B cell (primary cell): Measurements from ENCODE around the gene RPA1. TPM values are rescaled to one million over a fixed set of nuclear protein-coding genes. Genes with fewer than 3 reads are reported as not detected.

Experiments
- ATAC-seq: fragments of 200-7000 bp; cut with Tn5 transposase; one replicate; pipeline ENCODE4 v1.10.0; 2021; ENCODE audit warnings: low read depth, mild to moderate bottlenecking, moderate number of reproducible peaks, moderate library complexity
- CTCF ChIA-PET: fragments of 350-600 bp; sonication (Branson Sonifier 250); formaldehyde crosslinking; loops from one replicate; lab custom pipeline; 2021; ENCODE audit warnings: antibody characterized with exemption, inconsistent platforms; lab: Charles Lee
- POLR2A ChIA-PET: fragments of 350-600 bp; sonication (Branson Sonifier 250); formaldehyde crosslinking; loops from one replicate; lab custom pipeline; 2021; ENCODE audit warnings: antibody characterized with exemption; lab: Charles Lee
- DNase-seq: peaks from one replicate; pipeline ENCODE4 v3.0.0; 2013
- H2AFZ ChIP-seq: 2 replicates; pipeline ENCODE4 v1.6.1; 2012; ENCODE audit warnings: mild to moderate bottlenecking, low read depth, low read length; ENCODE audit not compliant: insufficient read depth, poor library complexity, severe bottlenecking
- H3K27ac ChIP-seq, 2 donors: 1 replicate in 1 of 2; 2 replicates in 1 of 2; pipeline ENCODE4 v1.5.1; 2012 to 2013; ENCODE audit warnings: low read length in 2 of 2, mild to moderate bottlenecking in 2 of 2, moderate library complexity in 1 of 2
- H3K27me3 ChIP-seq, 4 experiments: fragments of 200-600 bp in 1 of 4; sonication (generic) in 1 of 4; replicated peaks in 1 of 4; 1 replicate in 2 of 4; 2 replicates in 2 of 4; pipeline versions ENCODE4 v1.6.1 to v1.7.0; 2013 to 2016; ENCODE audit warnings: low read length in 3 of 4, mild to moderate bottlenecking in 2 of 4, mixed read lengths in 1 of 4, moderate library complexity in 1 of 4; ENCODE audit not compliant: insufficient read depth in 4 of 4, control insufficient read depth in 3 of 4; ENCODE audit errors: control extremely low read depth in 1 of 4
- H3K36me3 ChIP-seq, 2 experiments: replicated peaks in 1 of 2; 1 replicate in 1 of 2; 2 replicates in 1 of 2; pipeline versions ENCODE4 v1.6.1 to v1.7.1; 2013; ENCODE audit warnings: low read length in 1 of 2; ENCODE audit not compliant: insufficient read depth in 2 of 2, control insufficient read depth in 1 of 2; ENCODE audit errors: control extremely low read depth in 1 of 2, extremely low read depth in 1 of 2
- H3K4me1 ChIP-seq, 2 donors: fragments of 200-600 bp in 1 of 2; sonication (generic) in 1 of 2; 1 replicate in 1 of 2; 2 replicates in 1 of 2; pipeline versions ENCODE4 v1.5.1 to v1.6.1; 2013 to 2017; ENCODE audit warnings: low read length in 2 of 2; ENCODE audit not compliant: control insufficient read depth in 2 of 2, insufficient read depth in 2 of 2
- H3K4me2 ChIP-seq: replicated peaks from 2 replicates; pipeline ENCODE3; 2012; ENCODE audit warnings: mild to moderate bottlenecking, low read depth, low read length; ENCODE audit not compliant: poor library complexity, severe bottlenecking
- H3K4me3 ChIP-seq, 5 experiments: fragments of 200-600 bp in 1 of 5; sonication (generic) in 1 of 5; 1 replicate in 3 of 5; 2 replicates in 2 of 5; pipeline versions ENCODE4 v1.5.1 to v1.7.0; 2011 to 2016; ENCODE audit warnings: low read length in 4 of 5, mild to moderate bottlenecking in 4 of 5, low read depth in 2 of 5, control low read depth in 1 of 5, moderate library complexity in 1 of 5; ENCODE audit not compliant: insufficient read depth in 1 of 5; ENCODE audit errors: control extremely low read depth in 1 of 5, extremely low read depth in 1 of 5
- H3K79me2 ChIP-seq: fragments of 200-600 bp; sonication (generic); one replicate; pipeline ENCODE4 v1.6.0; 2016; ENCODE audit warnings: low read length; ENCODE audit not compliant: control insufficient read depth, insufficient read depth
- H3K9ac ChIP-seq: fragments of 200-600 bp; sonication (generic); 2 replicates; pipeline ENCODE4 v1.6.1; 2017; ENCODE audit warnings: mild to moderate bottlenecking, low read length, moderate library complexity
- H3K9me3 ChIP-seq, 3 donors: one replicate each; pipeline versions ENCODE4 v1.6.1 to v1.7.1; 2013; ENCODE audit warnings: low read length in 2 of 3; ENCODE audit not compliant: control insufficient read depth in 2 of 3, insufficient read depth in 1 of 3; ENCODE audit errors: control extremely low read depth in 1 of 3
- H4K20me1 ChIP-seq: 2 replicates; pipeline ENCODE4 v1.6.0; 2012; ENCODE audit warnings: mild to moderate bottlenecking, low read length; ENCODE audit not compliant: insufficient read depth, control insufficient read depth, poor library complexity, severe bottlenecking
- H3K27ac Mint-ChIP-seq: one replicate; pipeline ENCODE4 v1.8.0; 2021; ENCODE audit warnings: mixed read lengths
- H3K27me3 Mint-ChIP-seq: one replicate; pipeline ENCODE4 v1.8.0; 2021; ENCODE audit warnings: mixed read lengths
- H3K4me1 Mint-ChIP-seq: one replicate; pipeline ENCODE4 v1.8.0; 2021; ENCODE audit warnings: mixed read lengths
- H3K4me3 Mint-ChIP-seq: one replicate; pipeline ENCODE4 v1.8.0; 2021; ENCODE audit warnings: mixed read lengths
- H3K9me3 Mint-ChIP-seq: one replicate; pipeline ENCODE4 v1.8.0; 2022; ENCODE audit warnings: mixed read lengths; ENCODE audit not compliant: insufficient read depth
- CTCF ChIP-seq: fragments of 200-600 bp; IDR thresholded peaks from one replicate; pipeline ENCODE4 v1.8.0; 2022; ENCODE audit warnings: antibody characterized with exemption, mild to moderate bottlenecking
- EZH2 ChIP-seq: IDR thresholded peaks from 2 replicates; pipeline ENCODE4 v1.6.1; 2012; ENCODE audit warnings: borderline replicate concordance, low read depth, mild to moderate bottlenecking, moderate library complexity, low read length; ENCODE audit not compliant: insufficient read depth, poor library complexity, severe bottlenecking
- WGBS: methylation state at CpG from one replicate; pipeline ENCODE4 v1.1.5; 2013; ENCODE audit warnings: missing lambda C conversion rate; ENCODE audit not compliant: insufficient coverage; 5-methylcytosine and 5-hydroxymethylcytosine counted together
- intact Hi-C: fragments of 100-400 bp; cut with micrococcal nuclease; formaldehyde crosslinking; loops from one replicate; pipeline ENCODE4 v1.10.0; 2022
- polyA plus RNA-seq: library from polyadenylated mRNA; depleted of rRNA; stranded (reverse); fragments of >200 nt; gene quantifications from 2 replicates; pipeline ENCODE4 v1.2.3, GENCODE V29; 2012
- total RNA-seq, 2 donors: library from RNA; stranded (reverse); fragments of 120-200 nt in 1 of 2; gene quantifications; 1 replicate in 1 of 2; 2 replicates in 1 of 2; pipeline versions ENCODE4 v1.2.3 to v1.2.4, GENCODE V29; 2013 to 2022

RPA1 gene
- total and polyA plus RNA-seq, 2 donors (not counting 1 experiment from before 2014, with no cell fraction given): 27.0 to 94.5 TPM

DNA sequence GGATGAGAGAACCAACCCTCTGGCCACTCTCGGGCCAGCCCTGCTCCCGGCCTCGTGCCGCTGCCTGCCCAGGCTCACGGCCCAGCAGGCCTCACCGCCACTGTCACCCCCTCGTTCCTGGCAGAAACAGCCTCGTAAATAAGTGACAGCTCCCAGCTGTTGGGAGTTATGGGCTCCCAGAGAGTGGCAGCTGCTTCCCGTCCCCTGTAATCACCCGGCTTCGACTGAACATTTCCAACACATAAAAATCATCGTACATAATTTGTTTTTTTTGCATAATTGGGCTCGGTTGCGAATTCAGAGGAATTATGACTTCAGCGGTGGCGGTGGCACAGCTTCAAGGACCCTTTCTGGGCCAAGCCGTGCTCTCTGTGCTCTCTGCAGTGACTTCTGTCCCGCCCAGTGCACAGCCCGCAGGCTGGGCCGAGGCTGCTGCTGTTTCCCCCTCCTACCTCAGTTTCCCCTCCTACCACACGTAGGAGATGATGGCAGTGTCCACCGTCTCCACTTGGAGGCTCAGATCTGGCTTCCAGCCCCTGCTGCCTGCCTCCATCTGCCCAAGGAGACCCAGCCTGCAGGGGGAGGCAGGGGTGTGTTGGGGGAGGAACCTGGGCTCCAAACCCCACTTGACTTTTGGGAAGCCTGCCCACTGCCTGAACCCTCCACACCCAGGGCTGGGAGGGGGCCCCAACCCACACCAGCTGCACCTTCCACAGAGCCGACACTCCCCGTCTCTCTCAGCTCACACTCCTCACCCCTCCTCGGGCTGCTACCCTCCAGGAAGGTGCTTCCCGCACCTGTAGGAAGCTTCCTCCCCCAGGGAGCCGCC is 110.4 kb downstream of the RPA1 start:
- H3K4me3 Mint-ChIP-seq: no peak overlapping the region
- H3K27me3 ChIP-seq: no peaks in the 10 kb centered on the region
- H3K9me3 ChIP-seq: no peaks in the 10 kb centered on the region
- 84% methylated on average over 24 of the region's 27 CpGs for WGBS
- H3K27ac Mint-ChIP-seq: no peak overlapping the region
- ChIA-PET POLR2A (no interaction called here), CTCF (no interaction called here)
- no peak overlapping the region for H3K27ac ChIP-seq
- H3K4me1 ChIP-seq: no peaks in the 10 kb centered on the region
- no peak overlapping the region for H3K4me2 ChIP-seq
- no peak overlapping the region for H2AFZ ChIP-seq
- no peak for TF ChIP-seq CTCF
- no peaks in the 10 kb centered on the region for H3K4me1 Mint-ChIP-seq
- ATAC-seq (no peak), DNase-seq (no peak)
- H3K36me3 ChIP-seq: no peaks in the 10 kb centered on the region
- no peaks in the 10 kb centered on the region for H3K9me3 Mint-ChIP-seq
- H3K27me3 Mint-ChIP-seq: no peaks in the 10 kb centered on the region
- H3K4me3 ChIP-seq: no peak overlapping the region
- H3K9ac ChIP-seq: no peak overlapping the region
- intact Hi-C loops: no loop called here
- no peaks in the 10 kb centered on the region for H4K20me1 ChIP-seq
- H3K79me2 ChIP-seq: no peaks in the 10 kb centered on the region

- Histone ChIP-seq H2AFZ (no peak overlapping the region), H3K9ac (no peak overlapping the region), H3K4me2 (no peak overlapping the region), H3K27me3 (no peaks in the 10 kb centered on the region), H3K27ac (no peak overlapping the region), H3K9me3 (no peaks in the 10 kb centered on the region), H3K36me3 (no peaks in the 10 kb centered on the region), H3K4me1 (no peaks in the 10 kb centered on the region), H3K79me2 (no peaks in the 10 kb centered on the region), H3K4me3 (no peak overlapping the region), H4K20me1 (no peaks in the 10 kb centered on the region)
- no peak for TF ChIP-seq EZH2
- no peak for TF ChIP-seq CTCF
- CTCF ChIA-PET: no interaction called here
- POLR2A ChIA-PET: no interaction called here
- DNase-seq (no peak), ATAC-seq (no peak)
- 88% methylated on average over 7 of the region's 10 CpGs for WGBS
- Mint-ChIP-seq H3K4me1 (no peaks in the 10 kb centered on the region), H3K4me3 (no peak overlapping the region), H3K9me3 (no peaks in the 10 kb centered on the region), H3K27me3 (no peaks in the 10 kb centered on the region), H3K27ac (peak overlapping the region; percentile 41)
- intact Hi-C loops: no loop called here
Measured at GRCh38 chr17:1940810-1941185, 111.0 kb downstream of the RPA1 start.
